A673 (cell line): Measurements from ENCODE around the gene KCNK1. TPM values are rescaled to one million over a fixed set of nuclear protein-coding genes. Genes with fewer than 3 reads are reported as not detected.

ENCODE experiments used
- BruUV-seq: library from RNA; stranded (reverse); fragments of 400-500 nt; replicated peaks from 2 replicates; lab custom pipeline; 2021; lab: Mats Ljungman, UMichigan
- CTCF ChIA-PET: fragments of 300-600 bp; sonication (Branson Sonifier 250); formaldehyde crosslinking; loops from one replicate; lab custom pipeline; 2022; ENCODE audit warnings: antibody characterized with exemption; lab: Charles Lee
- POLR2A ChIA-PET: fragments of 300-600 bp; sonication (Branson Sonifier 250); formaldehyde crosslinking; loops from one replicate; lab custom pipeline; 2022; ENCODE audit warnings: antibody characterized with exemption; ENCODE audit not compliant: low non-redundant PET; lab: Charles Lee
- DNase-seq: peaks from one replicate; pipeline ENCODE4 v3.0.0-alpha.2; 2015; ENCODE audit warnings: low spot score
- H3K27ac ChIP-seq: fragments of 200-600 bp; sonication (generic); 2 replicates; pipeline ENCODE4 v1.5.1; 2016; ENCODE audit warnings: mixed run types, low read depth, mild to moderate bottlenecking, mixed read lengths, antibody characterized with exemption, low read length; ENCODE audit not compliant: poor library complexity, severe bottlenecking
- H3K27me3 ChIP-seq: fragments of 200-600 bp; sonication (generic); replicated peaks from 2 replicates; pipeline ENCODE4 v1.6.1; 2017; ENCODE audit warnings: mixed run types, low read depth, mild to moderate bottlenecking, mixed read lengths, antibody characterized with exemption, low read length; ENCODE audit not compliant: insufficient read depth, poor library complexity
- H3K36me3 ChIP-seq: fragments of 200-600 bp; sonication (generic); 2 replicates; pipeline ENCODE4 v1.6.1; 2016; ENCODE audit warnings: mixed run types, mild to moderate bottlenecking, mixed read lengths, antibody characterized with exemption, low read length; ENCODE audit not compliant: insufficient read depth, poor library complexity, severe bottlenecking
- H3K4me1 ChIP-seq: fragments of 200-600 bp; sonication (generic); 2 replicates; pipeline ENCODE4 v1.6.1; 2017; ENCODE audit warnings: mixed run types, mild to moderate bottlenecking, mixed read lengths, antibody characterized with exemption, low read length; ENCODE audit not compliant: insufficient read depth, poor library complexity, severe bottlenecking
- H3K4me3 ChIP-seq: fragments of 200-600 bp; sonication (generic); 2 replicates; pipeline ENCODE4 v1.5.1; 2016; ENCODE audit warnings: low read depth, mixed run types, mild to moderate bottlenecking, mixed read lengths, low read length; ENCODE audit not compliant: poor library complexity, severe bottlenecking
- H3K9me3 ChIP-seq: fragments of 200-600 bp; sonication (generic); 2 replicates; pipeline ENCODE4 v1.6.1; 2016; ENCODE audit warnings: mixed run types, low read depth, mild to moderate bottlenecking, mixed read lengths, antibody characterized with exemption, low read length; ENCODE audit not compliant: poor library complexity, severe bottlenecking
- CTCF ChIP-seq: fragments of 300-800, 200-600 bp; sonication (generic); conservative IDR thresholded peaks from 2 replicates; pipeline ENCODE4 v1.5.1; 2017; ENCODE audit warnings: low read depth, mild to moderate bottlenecking, antibody characterized with exemption, low read length, moderate library complexity, mixed read lengths
- EZH2 ChIP-seq: fragments of 200-600 bp; sonication (generic); IDR thresholded peaks from 2 replicates; pipeline ENCODE4 v1.6.1; 2017; ENCODE audit warnings: borderline replicate concordance, low read depth, mild to moderate bottlenecking, mixed read lengths, antibody characterized with exemption, low read length; ENCODE audit not compliant: poor library complexity, severe bottlenecking
- intact Hi-C: fragments of 100-400 bp; cut with micrococcal nuclease; formaldehyde crosslinking; loops from one replicate; pipeline ENCODE4 v1.10.0; 2022; ENCODE audit not compliant: unreplicated experiment
- total RNA-seq: library from RNA; stranded (reverse); gene quantifications from 2 replicates; pipeline ENCODE4 v1.2.3, GENCODE V29; 2021

KCNK1 gene
- total RNA-seq, 1 experiment from 2014 or later: not detected

DNA sequence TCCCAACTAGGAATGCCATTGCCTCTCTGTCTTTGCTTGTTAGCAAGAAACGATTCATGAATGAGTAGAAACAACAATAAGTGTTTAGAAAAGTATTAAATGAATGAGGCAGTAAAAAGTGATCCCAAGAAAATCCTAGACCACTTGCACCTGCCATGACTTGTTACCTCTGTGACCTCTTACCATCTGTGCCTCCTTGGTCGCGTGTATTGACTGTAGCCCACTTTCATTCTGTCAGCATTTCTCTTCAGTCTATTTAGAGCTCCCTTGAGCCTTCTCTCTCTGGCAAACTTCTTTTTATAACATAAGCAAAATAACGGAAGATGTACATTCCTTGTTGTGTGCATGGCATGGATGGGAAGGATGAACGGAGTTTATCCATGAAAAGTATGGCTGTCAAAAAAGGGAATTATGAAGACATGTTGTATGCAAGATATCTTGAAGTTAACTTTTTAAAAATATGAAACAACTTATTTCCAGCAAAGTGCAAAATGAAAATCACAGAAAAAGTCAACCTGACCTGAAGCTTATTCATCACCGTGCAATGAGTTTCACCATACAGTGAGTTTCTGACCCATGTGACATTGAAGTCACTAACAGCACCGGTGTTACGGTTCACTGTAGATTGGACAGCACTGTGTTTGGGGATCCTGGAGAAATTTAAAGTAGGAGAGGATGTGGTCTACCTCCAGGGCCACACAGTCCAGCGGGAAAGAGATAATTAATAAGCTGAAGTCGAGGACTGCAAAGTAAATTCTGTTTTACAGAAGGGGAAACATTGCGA, 47.7 kb downstream of the KCNK1 start:
- Histone ChIP-seq H3K9me3 (no peaks in the 10 kb centered on the region), H3K27me3 (peaks cover 13% of the 10 kb centered on the region), H3K4me1 (no peaks in the 10 kb centered on the region), H3K4me3 (no peak overlapping the region), H3K27ac (no peak overlapping the region), H3K36me3 (no peaks in the 10 kb centered on the region)
- no TSS peak for BruUV-seq
- intact Hi-C loops: no loop called here
- no peak for TF ChIP-seq CTCF
- POLR2A ChIA-PET: no interaction called here
- CTCF ChIA-PET: no interaction called here
- no peak for DNase-seq

DNA sequence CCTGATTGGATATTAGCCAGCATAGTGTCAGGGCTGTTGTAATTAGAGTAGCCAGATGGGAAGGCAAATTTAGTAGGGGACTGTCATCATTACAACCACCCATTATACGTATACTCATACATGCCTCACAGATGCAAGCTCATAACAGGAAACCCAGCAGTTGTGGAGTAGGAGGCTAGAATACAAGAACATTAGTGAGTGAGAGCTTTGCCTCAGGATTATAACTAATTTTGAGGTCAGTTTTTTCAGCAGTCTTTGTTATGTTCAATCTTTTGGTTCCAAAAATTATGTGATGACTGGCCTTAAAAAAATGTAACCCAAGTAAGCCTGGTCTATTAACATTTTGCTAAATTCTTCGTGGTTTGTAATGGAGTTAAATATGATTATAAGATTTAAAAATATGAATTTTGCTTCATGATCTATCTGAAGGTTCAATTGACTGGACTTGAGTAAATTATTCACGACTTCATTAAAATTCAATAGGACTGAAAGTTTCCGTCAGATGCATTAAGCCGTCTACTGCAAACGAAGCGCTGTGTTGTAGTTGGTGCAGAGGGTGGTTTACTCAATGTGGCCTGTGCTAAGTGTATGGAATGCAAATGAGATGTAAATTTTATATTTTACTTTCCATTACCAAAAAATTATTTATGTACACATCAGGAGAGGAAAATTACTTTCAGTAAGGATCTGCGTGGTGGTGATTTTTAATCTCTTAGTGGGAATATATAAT, 48.8 kb downstream of the KCNK1 start:
- CTCF ChIA-PET: no interaction called here
- Histone ChIP-seq H3K36me3 (no peaks in the 10 kb centered on the region), H3K27ac (no peak overlapping the region), H3K4me3 (no peak overlapping the region), H3K4me1 (no peaks in the 10 kb centered on the region), H3K27me3 (peaks cover 7% of the 10 kb centered on the region), H3K9me3 (no peaks in the 10 kb centered on the region)
- no peak for TF ChIP-seq EZH2
- no peak for TF ChIP-seq CTCF
- no TSS peak for BruUV-seq
- DNase-seq: no peak
- intact Hi-C loops: no loop called here
- POLR2A ChIA-PET: no interaction called here

- Histone ChIP-seq H3K4me3 (no peak overlapping the region), H3K9me3 (no peaks in the 10 kb centered on the region), H3K27ac (no peak overlapping the region), H3K36me3 (no peaks in the 10 kb centered on the region), H3K27me3 (peaks cover 7% of the 10 kb centered on the region), H3K4me1 (no peaks in the 10 kb centered on the region)
- DNase-seq: no peak
- no peak for TF ChIP-seq CTCF
- no peak for TF ChIP-seq EZH2
- ChIA-PET POLR2A (no interaction called here), CTCF (no interaction called here)
- intact Hi-C loops: no loop called here
- no TSS peak for BruUV-seq
Measured at GRCh38 chr1:233664253-233664652, 50.3 kb downstream of the KCNK1 start.
